ENCODE results near the gene TFAP2D. TPM values are rescaled to one million over a fixed set of nuclear protein-coding genes. Genes with fewer than 3 reads are reported as not detected.

TFAP2D gene
- total and polyA plus RNA-seq, 2 of the 4 experiments (the other 2 are of a cell fraction), result not detected

- DNase-seq, result no peak
- no TSS peak for BruUV-seq (replicated peaks)
- H2BK20ac ChIP-seq (ENCODE audit: low read depth, low read length), result no peak overlapping the region
Observed at GRCh38 chr6:50666089-50666488, 47.2 kb upstream of the TFAP2D start.

More at GRCh38 chr6:50666089-50666488, 47.2 kb upstream of the TFAP2D start:
- Histone ChIP-seq H3K9me3 (ENCODE audit: control insufficient read depth, insufficient read depth, low read length) (no peaks in the 10 kb centered on the region), H2AK9ac (replicated peaks; ENCODE audit: low read depth, low read length, poor library complexity) (no peak overlapping the region), H3K9ac (ENCODE audit: low read depth, low read length) (no peak overlapping the region), H2AK5ac (ENCODE audit: low read depth, low read length) (no peak overlapping the region), H2BK15ac (ENCODE audit: low read depth, low read length) (no peak overlapping the region), H3K18ac (ENCODE audit: low read depth, low read length) (no peak overlapping the region), H4K20me1 (ENCODE audit: insufficient read depth, low read length) (no peaks in the 10 kb centered on the region), H2AFZ (replicated peaks; ENCODE audit: low read length, poor library complexity) (no peak overlapping the region), H4K91ac (ENCODE audit: insufficient read depth, low read depth, low read length) (no peak overlapping the region), H3K27me3 (ENCODE audit: control insufficient read depth, insufficient read depth, low read length) (no peaks in the 10 kb centered on the region), H3K23ac (ENCODE audit: low read depth, low read length) (no peak overlapping the region), H3K27ac (ENCODE audit: insufficient read depth, low read length) (no peak overlapping the region), H2BK5ac (ENCODE audit: low read depth, low read length, poor library complexity, severe bottlenecking) (no peak overlapping the region), H4K8ac (ENCODE audit: low read depth in 2 of 2, low read length in 2 of 2) (no peak overlapping the region), H3K9me1 (ENCODE audit: insufficient read depth, low read length) (no peaks in the 10 kb centered on the region), H4K5ac (ENCODE audit: low read depth, low read length) (no peak overlapping the region), H3K56ac (ENCODE audit: extremely low read depth, insufficient read depth, low read length) (no peak overlapping the region), H3K79me1 (ENCODE audit: low read depth in 1 of 2, low read length in 2 of 2) (no peaks in the 10 kb centered on the region), H3K14ac (replicated peaks; ENCODE audit: low read depth, low read length) (no peak overlapping the region), H3K4me3 (ENCODE audit: insufficient read depth, low read depth, low read length) (no peak overlapping the region), H3K4ac (ENCODE audit: low read depth, low read length) (no peak overlapping the region), H3K4me1 (ENCODE audit: control insufficient read depth, insufficient read depth, low read length) (no peaks in the 10 kb centered on the region), H3K36me3 (ENCODE audit: control insufficient read depth, insufficient read depth, low read length) (no peaks in the 10 kb centered on the region), H2BK120ac (ENCODE audit: low read depth, low read length) (no peak overlapping the region), H3K4me2 (ENCODE audit: low read depth, low read length) (no peak overlapping the region)
- WGBS, 2 experiments (ENCODE audit: extremely low coverage in 2 of 2, insufficient read length in 1 of 2), result no CpG with 5 or more reads among the region's 3 CpGs
- POLR2A ChIA-PET (ENCODE audit: unreplicated experiment), result no interaction called here
- CTCF ChIA-PET, result no interaction called here
- intact Hi-C loops (cut with micrococcal nuclease), result no loop called here
- dilution Hi-C loops (cut with HindIII; ENCODE audit: low sequenced_read_pairs, unreplicated experiment), result no loop called here
- in situ Hi-C loops (cut with MboI; ENCODE audit: low sequenced_read_pairs), result no loop called here
- ATAC-seq (ENCODE audit: low read depth), result no peak
- TF ChIP-seq FOS (IDR thresholded peaks at IDR 0.05; ENCODE audit: low read depth, low read length), result no peak
- no peak for TF ChIP-seq CHD1 (IDR thresholded peaks at IDR 0.05; ENCODE audit: low read depth, low read length)
- no peak for TF ChIP-seq ELK1 (IDR thresholded peaks at IDR 0.05; ENCODE audit: borderline replicate concordance, low read depth, low read length)
- no peak for TF ChIP-seq CEBPB (IDR thresholded peaks at IDR 0.05; ENCODE audit: low read depth, low read length)
